IMR-90 (cell line): ENCODE results near the gene SLC30A7. TPM values are rescaled to one million over a fixed set of nuclear protein-coding genes. Genes with fewer than 3 reads are reported as not detected.

ENCODE experiments used
- ATAC-seq: fragments of 200-7000 bp; cut with Tn5 transposase; 2 replicates; pipeline ENCODE4 v1.9.1; 2020; ENCODE audit warnings: low read depth, mild to moderate bottlenecking, moderate library complexity
- BruUV-seq: library from RNA; stranded (reverse); fragments of 400-500 nt; replicated peaks from 2 replicates; lab custom pipeline; 2021; lab: Mats Ljungman, UMichigan
- CTCF ChIA-PET: fragments of 300-600 bp; formaldehyde crosslinking; extraction: SDS; loops from one replicate; lab custom pipeline; 2021; ENCODE audit warnings: antibody characterized with exemption; lab: Yijun Ruan, JAX
- POLR2A ChIA-PET: fragments of 300-600 bp; sonication (Branson Sonifier 250); formaldehyde crosslinking; loops from one replicate; lab custom pipeline; 2022; ENCODE audit warnings: antibody characterized with exemption; ENCODE audit not compliant: unreplicated experiment; lab: Charles Lee
- DNase-seq: peaks from one replicate; pipeline ENCODE4 v3.0.0; 2013
- H2AFZ ChIP-seq: replicated peaks from 2 replicates; pipeline ENCODE3; 2013; ENCODE audit warnings: low read length, mild to moderate bottlenecking; ENCODE audit not compliant: poor library complexity
- H2AK5ac ChIP-seq: 2 replicates; pipeline ENCODE4 v1.6.1; 2013; ENCODE audit warnings: low read depth, low read length, inconsistent platforms
- H2AK9ac ChIP-seq: replicated peaks from 2 replicates; pipeline ENCODE3; 2013; ENCODE audit warnings: mild to moderate bottlenecking, low read depth, low read length, moderate library complexity; ENCODE audit not compliant: poor library complexity
- H2BK120ac ChIP-seq: 2 replicates; pipeline ENCODE4 v1.6.1; 2013; ENCODE audit warnings: low read depth, low read length, inconsistent platforms
- H2BK15ac ChIP-seq: 3 replicates; pipeline ENCODE4 v1.6.1; 2013; ENCODE audit warnings: low read depth, low read length, inconsistent platforms
- H2BK20ac ChIP-seq: 2 replicates; pipeline ENCODE4 v1.6.1; 2013; ENCODE audit warnings: low read depth, mild to moderate bottlenecking, inconsistent platforms, low read length, moderate library complexity
- H2BK5ac ChIP-seq: 2 replicates; pipeline ENCODE4 v1.6.1; 2013; ENCODE audit warnings: mild to moderate bottlenecking, low read depth, low read length, inconsistent platforms; ENCODE audit not compliant: poor library complexity, severe bottlenecking
- H3K14ac ChIP-seq: replicated peaks from 2 replicates; pipeline ENCODE4 v1.6.1; 2013; ENCODE audit warnings: low read depth, low read length, inconsistent platforms
- H3K18ac ChIP-seq: 2 replicates; pipeline ENCODE4 v1.6.1; 2013; ENCODE audit warnings: low read depth, low read length, control low read depth
- H3K23ac ChIP-seq: 2 replicates; pipeline ENCODE4 v1.6.1; 2013; ENCODE audit warnings: low read depth, low read length, inconsistent platforms
- H3K27ac ChIP-seq: 2 replicates; pipeline ENCODE4 v1.5.1; 2013; ENCODE audit warnings: mild to moderate bottlenecking, control low read depth, low read length; ENCODE audit not compliant: insufficient read depth
- H3K27me3 ChIP-seq: 2 replicates; pipeline ENCODE4 v1.6.1; 2013; ENCODE audit warnings: low read length; ENCODE audit not compliant: control insufficient read depth, insufficient read depth
- H3K36me3 ChIP-seq: 2 replicates; pipeline ENCODE4 v1.6.1; 2013; ENCODE audit warnings: low read length, mixed read lengths; ENCODE audit not compliant: control insufficient read depth, insufficient read depth
- H3K4ac ChIP-seq: 2 replicates; pipeline ENCODE4 v1.6.1; 2013; ENCODE audit warnings: low read depth, low read length, inconsistent platforms
- H3K4me1 ChIP-seq: 2 replicates; pipeline ENCODE4 v1.6.1; 2013; ENCODE audit warnings: low read length, mixed read lengths; ENCODE audit not compliant: control insufficient read depth, insufficient read depth
- H3K4me2 ChIP-seq: 2 replicates; pipeline ENCODE4 v1.6.1; 2013; ENCODE audit warnings: low read depth, mild to moderate bottlenecking, control low read depth, low read length, moderate library complexity
- H3K4me3 ChIP-seq: 2 replicates; pipeline ENCODE4 v1.5.1; 2013; ENCODE audit warnings: low read depth, mild to moderate bottlenecking, control low read depth, low read length, moderate library complexity; ENCODE audit not compliant: insufficient read depth
- H3K56ac ChIP-seq: 2 replicates; pipeline ENCODE4 v1.6.1; 2013; ENCODE audit warnings: low read length, inconsistent platforms; ENCODE audit not compliant: insufficient read depth; ENCODE audit errors: extremely low read depth
- H3K79me1 ChIP-seq, 2 experiments: 2 replicates each; pipeline ENCODE4 v1.6.1; 2013; ENCODE audit warnings: low read length in 2 of 2, inconsistent platforms in 1 of 2, low read depth in 1 of 2
- H3K9ac ChIP-seq: 2 replicates; pipeline ENCODE4 v1.6.1; 2013; ENCODE audit warnings: low read depth, low read length, control low read depth
- H3K9me1 ChIP-seq: 2 replicates; pipeline ENCODE4 v1.6.1; 2013; ENCODE audit warnings: low read length, inconsistent platforms; ENCODE audit not compliant: insufficient read depth
- H3K9me3 ChIP-seq: 2 replicates; pipeline ENCODE4 v1.6.1; 2013; ENCODE audit warnings: low read length; ENCODE audit not compliant: control insufficient read depth, insufficient read depth
- H4K20me1 ChIP-seq: 2 replicates; pipeline ENCODE4 v1.6.1; 2013; ENCODE audit warnings: low read length, inconsistent platforms; ENCODE audit not compliant: insufficient read depth
- H4K5ac ChIP-seq: 2 replicates; pipeline ENCODE4 v1.6.1; 2013; ENCODE audit warnings: mild to moderate bottlenecking, low read depth, low read length, control low read depth
- H4K8ac ChIP-seq, 2 experiments: 2 replicates each; pipeline ENCODE4 v1.6.1; 2013; ENCODE audit warnings: low read depth in 2 of 2, low read length in 2 of 2, control low read depth in 1 of 2, inconsistent platforms in 1 of 2
- H4K91ac ChIP-seq: 2 replicates; pipeline ENCODE4 v1.6.1; 2013; ENCODE audit warnings: low read depth, low read length, inconsistent platforms; ENCODE audit not compliant: insufficient read depth
- CHD1 ChIP-seq: IDR thresholded peaks from 2 replicates; pipeline ENCODE4 v1.6.1; 2012; ENCODE audit warnings: low read depth, low read length, improper control_type of control experiment
- FOS ChIP-seq: fragments of 150-350 bp; IDR thresholded peaks from 2 replicates; pipeline ENCODE4 v1.6.1; 2016; ENCODE audit warnings: low read depth, low read length
- MAZ ChIP-seq: IDR thresholded peaks from 2 replicates; pipeline ENCODE4 v1.6.1; 2012; ENCODE audit warnings: low read depth, mild to moderate bottlenecking, low read length, improper control_type of control experiment, moderate library complexity, borderline replicate concordance
- NFE2L2 ChIP-seq: fragments of 150-350 bp; IDR thresholded peaks from 2 replicates; pipeline ENCODE4 v1.6.1; 2016; ENCODE audit warnings: low read depth, mild to moderate bottlenecking, low read length
- RAD21 ChIP-seq: IDR thresholded peaks from 2 replicates; pipeline ENCODE4 v1.6.1; 2012; ENCODE audit warnings: low read length, improper control_type of control experiment
- WGBS, 2 experiments: methylation state at CpG; one replicate each; pipeline versions ENCODE4 v1.1.5 to v1.1.7; 2013; ENCODE audit warnings: missing lambda C conversion rate in 2 of 2; ENCODE audit not compliant: insufficient read length in 1 of 2; ENCODE audit errors: extremely low coverage in 2 of 2; 5-methylcytosine and 5-hydroxymethylcytosine counted together
- dilution Hi-C: fragments of 300-500 bp; cut with HindIII; formaldehyde crosslinking; loops from one replicate; pipeline ENCODE4 v1.14.3; 2018; ENCODE audit warnings: low sequenced_read_pairs; ENCODE audit not compliant: unreplicated experiment
- in situ Hi-C: fragments of 300-500 bp; cut with MboI; formaldehyde crosslinking; loops from 3 replicates; pipeline ENCODE4 v1.14.3; 2019; ENCODE audit warnings: low sequenced_read_pairs, inconsistent platforms, mixed read lengths
- intact Hi-C: fragments of 100-400 bp; cut with micrococcal nuclease; formaldehyde crosslinking; loops from 2 replicates; pipeline ENCODE4 v1.10.0; 2022
- polyA plus RNA-seq, 3 experiments: library from polyadenylated mRNA; depleted of rRNA; stranded (reverse); fragments of >200 nt; gene quantifications; 2 replicates each; pipeline ENCODE4 v1.2.3, GENCODE V29; 2012; ENCODE audit warnings: low replicate concordance in 1 of 3
- total RNA-seq: library from RNA; depleted of rRNA; stranded (reverse); fragments of >200 nt; gene quantifications from 2 replicates; pipeline ENCODE4 v1.2.3, GENCODE V29; 2012
- TF ChIP-seq, protein P1 (sequence below): conservative IDR thresholded peaks from 2 replicates; pipeline ENCODE4 v1.5.1; 2012; ENCODE audit warnings: mild to moderate bottlenecking, low read depth, low read length, improper control_type of control experiment

SLC30A7 gene
- total and polyA plus RNA-seq, 2 of the 4 experiments (the other 2 are of a cell fraction) = 8.4 to 60.2 TPM

DNA sequence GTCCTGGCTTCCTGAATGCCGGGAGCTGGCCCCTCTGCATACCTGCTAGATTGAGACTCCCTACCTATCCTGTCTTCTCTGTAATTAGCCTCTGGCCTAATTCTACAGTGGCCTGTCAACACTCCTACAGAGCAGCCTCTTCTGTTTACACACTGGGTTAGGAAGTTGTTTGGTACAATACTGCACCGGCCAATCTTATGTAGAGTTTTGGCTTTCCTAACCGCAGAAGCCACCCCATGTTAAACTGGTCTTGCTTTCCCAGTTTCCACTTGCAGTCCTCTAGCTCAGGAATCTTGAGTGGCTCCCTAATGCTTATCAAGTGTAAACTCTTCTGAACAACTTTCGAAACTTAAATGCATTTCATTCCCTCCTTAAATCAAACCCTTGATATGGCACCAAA is 86.9 kb downstream of the SLC30A7 start:
- ChIA-PET CTCF (no interaction called here), POLR2A (no interaction called here)
- Histone ChIP-seq H3K4me3 (no peak overlapping the region), H3K36me3 (no peaks in the 10 kb centered on the region), H4K5ac (no peak overlapping the region), H2AFZ (no peak overlapping the region), H3K9me3 (no peaks in the 10 kb centered on the region), H3K18ac (no peak overlapping the region), H4K20me1 (no peaks in the 10 kb centered on the region), H3K56ac (no peak overlapping the region), H3K27me3 (no peaks in the 10 kb centered on the region), H3K4ac (no peak overlapping the region), H2AK5ac (no peak overlapping the region), H3K23ac (no peak overlapping the region), H2BK20ac (no peak overlapping the region), H2BK15ac (no peak overlapping the region; the same call in 2 of the 3 replicates), H3K79me1 (peaks cover 0 to 7% of the 10 kb centered on the region in 2 experiments; a peak in 3 of 4 replicates), H3K9ac (no peak overlapping the region), H3K14ac (no peak overlapping the region), H2AK9ac (no peak overlapping the region), H4K91ac (no peak overlapping the region), H3K27ac (no peak overlapping the region), H3K4me1 (no peaks in the 10 kb centered on the region; the same call in 1 of the 2 replicates), H3K9me1 (no peaks in the 10 kb centered on the region; the same call in 1 of the 2 replicates), H2BK120ac (no peak overlapping the region), H2BK5ac (no peak overlapping the region), H4K8ac (no peak overlapping the region), H3K4me2 (no peak overlapping the region)
- TF ChIP-seq RAD21 (no peak), CHD1 (no peak), MAZ (no peak), FOS (no peak), NFE2L2 (no peak)
- TF ChIP-seq, protein P1, sequence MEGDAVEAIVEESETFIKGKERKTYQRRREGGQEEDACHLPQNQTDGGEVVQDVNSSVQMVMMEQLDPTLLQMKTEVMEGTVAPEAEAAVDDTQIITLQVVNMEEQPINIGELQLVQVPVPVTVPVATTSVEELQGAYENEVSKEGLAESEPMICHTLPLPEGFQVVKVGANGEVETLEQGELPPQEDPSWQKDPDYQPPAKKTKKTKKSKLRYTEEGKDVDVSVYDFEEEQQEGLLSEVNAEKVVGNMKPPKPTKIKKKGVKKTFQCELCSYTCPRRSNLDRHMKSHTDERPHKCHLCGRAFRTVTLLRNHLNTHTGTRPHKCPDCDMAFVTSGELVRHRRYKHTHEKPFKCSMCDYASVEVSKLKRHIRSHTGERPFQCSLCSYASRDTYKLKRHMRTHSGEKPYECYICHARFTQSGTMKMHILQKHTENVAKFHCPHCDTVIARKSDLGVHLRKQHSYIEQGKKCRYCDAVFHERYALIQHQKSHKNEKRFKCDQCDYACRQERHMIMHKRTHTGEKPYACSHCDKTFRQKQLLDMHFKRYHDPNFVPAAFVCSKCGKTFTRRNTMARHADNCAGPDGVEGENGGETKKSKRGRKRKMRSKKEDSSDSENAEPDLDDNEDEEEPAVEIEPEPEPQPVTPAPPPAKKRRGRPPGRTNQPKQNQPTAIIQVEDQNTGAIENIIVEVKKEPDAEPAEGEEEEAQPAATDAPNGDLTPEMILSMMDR = no peak
- in situ Hi-C loops = no loop called here
- intact Hi-C loops = no loop called here
- ATAC-seq (no peak), DNase-seq (no peak)
- 83% methylated on average over 1 of the region's 4 CpGs; no CpG with 5 or more reads in 1 of the 2 experiments for WGBS, 2 experiments
- dilution Hi-C loops = no loop called here
- BruUV-seq = no TSS peak
